GM18951 (cell line): Measurements from ENCODE around the gene UBE2L5.

Experiments
- POLR2A ChIP-seq: IDR thresholded peaks from 4 replicates; pipeline ENCODE4 v1.6.1; 2011; ENCODE audit warnings: mild to moderate bottlenecking; ENCODE audit not compliant: insufficient read length, insufficient read depth; ENCODE audit errors: extremely low read depth
- in situ Hi-C: fragments of 300-500 bp; cut with MboI; formaldehyde crosslinking; loops from one replicate; pipeline ENCODE4 v1.12.0; 2022; ENCODE audit warnings: low sequenced_read_pairs, mixed read lengths, inconsistent platforms; ENCODE audit not compliant: unreplicated experiment

UBE2L5 gene

GRCh38 chr13:30422054-30422839 is at the start of gene UBE2L5:
TSS of gene UBE2L5 (plus strand) at chr13:30422493. CDS start at chr13:30427991, 5,498 bp downstream.
- in situ Hi-C loops, result no loop called here
- TF ChIP-seq POLR2A, result peak; percentile 86

DNA sequence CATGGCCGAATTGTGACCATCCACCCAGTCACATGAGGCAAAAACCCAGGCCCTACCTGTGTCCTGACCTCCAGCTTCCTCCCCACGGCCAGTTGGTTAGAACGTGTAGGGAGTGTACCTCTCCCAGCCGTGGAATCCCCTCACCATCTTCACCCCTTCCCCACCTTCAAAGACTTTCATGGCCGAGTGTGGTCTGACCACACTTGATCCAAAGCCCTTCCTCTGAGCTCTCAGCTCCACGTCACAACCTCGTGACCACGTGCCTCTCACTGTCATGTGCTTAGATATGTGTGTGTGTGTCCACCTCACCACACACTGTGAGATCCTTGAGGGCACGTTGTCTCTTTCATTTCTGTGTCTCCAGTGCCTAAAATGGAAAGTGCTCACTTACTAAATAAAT is 48.6 kb upstream of the UBE2L5 start:
- peak; percentile 29 for TF ChIP-seq POLR2A
- in situ Hi-C loops, result no loop called here

GRCh38 chr13:30375265-30375835 is 46.9 kb upstream of the UBE2L5 start:
- no peak for TF ChIP-seq POLR2A
- in situ Hi-C loops, result no loop called here

- in situ Hi-C loops, result no loop called here
- peak; percentile 56 for TF ChIP-seq POLR2A
Measured at GRCh38 chr13:30376426-30377311, 45.6 kb upstream of the UBE2L5 start.

DNA sequence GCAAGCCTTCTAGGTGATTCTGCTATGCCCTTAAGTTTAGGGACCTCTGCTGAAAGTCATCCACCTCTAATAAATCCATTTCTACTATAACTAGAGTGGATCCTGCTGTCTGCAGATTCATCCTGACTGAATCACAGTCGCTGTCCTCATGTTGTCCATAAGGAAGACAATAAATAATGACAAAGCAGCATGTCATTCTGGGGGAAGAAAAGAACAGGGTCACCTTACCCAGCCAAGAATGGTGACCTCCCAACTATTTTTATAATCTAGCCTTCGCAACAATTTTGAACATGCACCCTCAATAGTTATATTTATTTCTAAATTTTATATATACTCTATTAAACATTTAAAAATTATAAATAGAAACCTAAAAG is 45.0 kb upstream of the UBE2L5 start:
- no peak for TF ChIP-seq POLR2A
- in situ Hi-C loops, result no loop called here

GRCh38 chr13:30378191-30378590 is 44.1 kb upstream of the UBE2L5 start:
- TF ChIP-seq POLR2A, result no peak
- in situ Hi-C loops, result no loop called here

- in situ Hi-C loops, result no loop called here
- no peak for TF ChIP-seq POLR2A
Measured at GRCh38 chr13:30381049-30381448, 41.2 kb upstream of the UBE2L5 start.

DNA sequence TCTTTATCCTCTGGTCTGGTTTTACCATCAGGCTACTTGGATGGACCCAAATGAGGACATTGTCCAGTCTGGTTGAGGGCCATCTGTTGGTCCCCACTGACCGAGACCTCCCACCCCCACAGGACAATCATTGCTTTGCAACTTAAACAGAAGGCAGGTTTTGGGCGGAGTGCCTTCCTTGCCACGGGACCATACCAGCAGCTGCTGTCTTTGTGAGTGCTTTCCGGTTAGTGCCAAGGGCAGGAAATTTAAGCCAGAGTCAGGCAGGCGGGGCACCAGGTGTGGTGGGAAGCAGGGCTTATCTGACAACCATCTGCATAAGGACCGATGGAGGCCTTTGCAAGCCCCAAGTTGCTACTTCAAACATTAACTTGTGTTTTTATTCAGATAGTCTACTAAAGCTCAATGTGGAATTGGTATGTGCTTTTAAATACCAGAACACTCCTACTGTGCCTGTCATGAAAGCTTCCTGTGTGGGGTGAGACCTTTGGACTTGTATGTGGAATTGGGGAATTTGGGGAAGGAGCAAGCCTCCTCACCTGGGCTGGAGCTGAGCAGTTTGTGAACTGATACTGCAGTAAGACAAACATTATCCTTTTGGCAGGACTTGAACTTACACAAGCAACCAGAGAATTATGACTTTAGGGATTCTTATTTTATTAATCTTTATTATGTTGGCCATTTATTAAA is 39.3 kb upstream of the UBE2L5 start:
- no peak for TF ChIP-seq POLR2A

DNA sequence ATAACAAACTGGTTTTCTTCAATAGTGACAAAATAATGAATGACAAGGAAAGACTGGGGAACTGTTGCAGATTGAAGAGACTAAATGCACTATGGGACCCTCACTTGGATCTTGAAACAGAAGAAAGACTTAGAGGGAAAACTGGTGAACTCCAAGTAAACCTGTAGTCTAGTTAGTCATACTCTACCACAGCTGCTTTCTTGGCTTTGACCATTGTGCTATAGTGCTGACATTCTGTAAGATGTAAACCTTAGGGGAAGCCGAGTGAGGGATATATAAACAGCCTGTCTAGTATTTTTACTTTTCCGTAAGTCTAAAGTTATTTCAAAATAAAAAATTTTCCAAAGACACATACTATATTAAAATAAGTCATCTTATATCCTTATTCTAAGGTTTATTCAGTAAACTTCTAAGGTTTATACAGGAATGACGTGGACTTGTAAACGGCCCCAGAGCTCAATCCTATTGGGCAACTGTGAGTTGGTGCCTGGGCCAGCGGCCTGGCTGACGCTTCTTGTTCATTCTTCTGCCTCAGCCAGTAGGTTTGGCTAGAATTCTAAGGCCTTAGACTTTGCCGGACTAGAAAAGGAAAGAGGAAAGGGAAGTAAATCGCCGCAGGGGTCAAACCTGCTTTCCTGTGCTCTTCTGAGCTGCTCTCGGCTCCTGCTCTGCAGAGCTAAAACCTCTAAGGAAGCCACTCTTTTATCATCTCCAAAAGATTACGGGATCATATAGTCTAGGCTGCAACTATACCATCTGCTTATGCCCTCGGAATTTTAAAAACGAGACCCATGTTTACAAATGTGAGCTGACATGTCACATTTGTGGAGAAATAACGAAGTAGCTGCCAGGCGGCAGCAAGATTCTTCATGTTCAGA is 33.6 kb upstream of the UBE2L5 start:
- no peak for TF ChIP-seq POLR2A
- in situ Hi-C loops, result no loop called here

More for the DNA sequence above, 39.3 kb upstream of the UBE2L5 start:
- in situ Hi-C loops, result no loop called here

DNA sequence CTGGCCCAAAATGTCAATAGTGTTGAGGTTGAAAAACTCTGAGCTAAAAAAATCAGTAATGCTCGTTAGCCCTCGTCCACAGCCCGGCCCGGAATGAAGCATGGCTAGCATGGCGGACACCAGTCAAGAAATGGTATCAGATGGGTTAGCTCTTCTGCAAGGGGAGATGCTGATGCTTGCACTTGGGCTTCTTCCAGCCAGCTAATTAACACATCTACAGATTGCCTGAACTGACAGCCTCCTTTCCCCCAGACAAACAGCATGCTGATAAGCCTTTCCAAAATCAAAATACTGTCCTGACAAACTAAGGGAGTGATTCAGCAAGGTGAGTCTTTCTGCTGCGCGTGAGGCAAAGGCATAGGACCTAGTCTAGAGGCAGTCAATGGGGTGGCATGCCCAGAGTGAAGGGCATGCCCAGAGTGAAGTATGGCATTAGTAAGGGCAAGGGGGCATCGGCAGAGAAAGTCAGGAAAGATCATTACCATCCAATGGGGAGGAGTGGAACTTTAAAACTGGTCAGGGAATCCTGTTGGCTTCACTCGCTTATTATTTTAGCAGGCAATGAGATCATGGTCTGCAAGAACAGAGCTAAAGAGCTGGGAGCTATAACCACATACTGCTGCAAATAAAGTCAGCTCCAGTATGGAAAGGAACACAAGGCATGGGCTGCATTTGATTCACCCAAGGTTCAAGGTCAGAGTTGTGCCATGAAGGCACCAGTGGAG is 30.2 kb upstream of the UBE2L5 start:
- in situ Hi-C loops, result no loop called here
- no peak for TF ChIP-seq POLR2A

GRCh38 chr13:30392681-30393045 is 29.6 kb upstream of the UBE2L5 start:
- no peak for TF ChIP-seq POLR2A
- in situ Hi-C loops, result no loop called here
